Stimulated activated CD8-positive, alpha-beta memory T cell treated with anti-CD3 and anti-CD28 coated beads, Interleukin-7, amount 100 ng/mL, for 24 hours (primary cell): Measurements from ENCODE around the gene MDFI.

Experiments
- DNase-seq: peaks from one replicate; pipeline ENCODE4 v3.0.0-alpha.2; 2020; ENCODE audit warnings: low read depth

The MDFI gene

DNA sequence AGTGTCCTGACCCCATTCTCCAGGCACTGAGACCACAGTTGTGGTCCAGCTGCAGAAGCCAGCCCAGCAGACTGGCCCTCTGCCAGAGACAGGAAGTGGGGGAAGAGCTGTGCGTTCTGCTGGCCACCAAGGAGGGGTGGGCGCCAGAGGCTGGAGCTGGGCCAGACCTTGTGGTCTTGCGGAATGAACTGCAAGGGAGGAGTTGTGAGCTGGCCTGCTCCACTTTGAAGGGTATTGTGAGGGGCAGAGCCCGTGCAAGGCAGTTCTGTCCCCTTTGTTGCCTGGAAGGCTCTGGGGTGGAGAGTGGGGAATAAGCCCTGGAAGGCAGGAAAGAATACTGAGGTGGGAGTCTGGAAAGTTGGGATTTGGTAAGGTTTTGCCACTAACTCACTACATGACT, 3.6 kb upstream of the MDFI start:
- no peak for DNase-seq

DNA sequence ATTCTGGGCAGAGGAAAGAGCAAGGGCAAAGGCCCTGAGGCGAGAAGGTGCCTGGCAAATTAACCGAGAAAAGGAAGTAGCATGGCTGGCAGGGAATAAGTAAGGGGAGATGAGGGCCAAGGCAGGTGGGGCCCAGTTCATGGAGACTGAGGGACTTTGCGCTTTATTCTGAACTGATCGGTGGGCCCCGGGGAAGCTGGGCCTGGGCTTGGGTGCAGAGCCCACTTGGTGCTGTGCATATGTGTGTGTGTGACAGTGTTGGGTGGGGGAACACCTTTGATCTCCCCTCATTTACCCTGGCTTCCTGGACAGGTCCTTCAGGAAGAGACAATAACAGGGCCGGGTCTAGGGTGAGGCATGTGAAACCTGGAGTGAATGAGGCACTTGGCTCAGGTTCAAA, 2.9 kb upstream of the MDFI start:
- no peak for DNase-seq

DNA sequence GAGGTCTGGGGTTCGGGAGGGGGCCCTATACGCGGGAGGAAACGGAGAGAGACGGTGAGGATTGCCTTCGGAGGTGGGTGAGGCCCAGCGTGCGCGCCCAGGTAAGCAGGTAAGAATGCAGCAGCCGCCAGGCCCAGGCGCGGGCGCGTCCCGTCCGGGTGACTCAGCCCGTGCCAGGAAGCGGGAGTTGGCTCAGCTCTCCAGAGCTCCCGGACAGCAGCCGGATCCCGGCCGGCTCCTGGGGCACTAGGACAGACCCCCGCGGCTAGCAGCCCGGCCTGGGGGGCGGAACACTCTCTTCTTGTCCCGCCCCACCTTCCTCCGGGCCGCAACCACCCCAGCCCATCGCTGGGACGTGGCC, 1.5 kb upstream of the MDFI start:
- DNase-seq = no peak

DNA sequence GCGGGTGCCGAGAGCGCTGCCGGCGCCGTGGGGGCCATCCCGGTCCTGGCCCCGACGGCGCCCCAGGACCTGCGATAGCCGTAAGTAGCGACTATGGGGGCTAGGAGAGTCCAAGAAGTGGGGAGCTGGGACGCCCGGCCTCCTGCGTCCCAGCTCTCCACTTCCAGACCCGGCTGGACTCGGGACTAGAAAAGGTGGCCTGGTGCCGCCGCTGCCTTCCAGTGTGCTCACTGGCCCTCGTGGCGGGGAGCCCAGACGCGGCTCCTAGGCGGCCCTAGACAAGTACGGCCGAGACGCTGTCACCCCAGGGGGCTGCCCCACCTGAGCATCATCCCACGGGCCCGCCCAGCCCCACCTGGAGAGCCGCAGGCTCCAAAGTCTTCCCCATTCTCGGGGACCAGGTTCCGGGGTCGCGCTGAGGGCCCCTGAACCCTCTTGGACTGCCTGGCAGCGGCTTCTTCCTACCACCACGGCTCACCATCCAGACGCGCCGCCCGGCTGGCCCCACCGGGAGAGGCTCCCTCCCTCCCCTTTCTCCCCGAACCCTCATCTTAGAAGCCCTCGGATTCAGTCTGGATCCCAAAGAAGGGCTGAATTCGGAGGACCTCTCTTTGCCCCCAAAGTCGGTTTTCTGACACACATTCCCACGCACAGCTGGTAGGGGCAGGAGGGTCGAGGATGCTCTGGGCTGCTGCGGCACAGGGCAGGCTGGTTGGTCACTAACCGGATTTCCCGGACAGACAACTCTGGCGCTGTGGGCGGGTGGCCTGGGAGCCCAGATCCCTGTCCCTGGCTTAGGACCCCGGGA, 870 bp upstream of the MDFI start:
- DNase-seq = no peak

DNA sequence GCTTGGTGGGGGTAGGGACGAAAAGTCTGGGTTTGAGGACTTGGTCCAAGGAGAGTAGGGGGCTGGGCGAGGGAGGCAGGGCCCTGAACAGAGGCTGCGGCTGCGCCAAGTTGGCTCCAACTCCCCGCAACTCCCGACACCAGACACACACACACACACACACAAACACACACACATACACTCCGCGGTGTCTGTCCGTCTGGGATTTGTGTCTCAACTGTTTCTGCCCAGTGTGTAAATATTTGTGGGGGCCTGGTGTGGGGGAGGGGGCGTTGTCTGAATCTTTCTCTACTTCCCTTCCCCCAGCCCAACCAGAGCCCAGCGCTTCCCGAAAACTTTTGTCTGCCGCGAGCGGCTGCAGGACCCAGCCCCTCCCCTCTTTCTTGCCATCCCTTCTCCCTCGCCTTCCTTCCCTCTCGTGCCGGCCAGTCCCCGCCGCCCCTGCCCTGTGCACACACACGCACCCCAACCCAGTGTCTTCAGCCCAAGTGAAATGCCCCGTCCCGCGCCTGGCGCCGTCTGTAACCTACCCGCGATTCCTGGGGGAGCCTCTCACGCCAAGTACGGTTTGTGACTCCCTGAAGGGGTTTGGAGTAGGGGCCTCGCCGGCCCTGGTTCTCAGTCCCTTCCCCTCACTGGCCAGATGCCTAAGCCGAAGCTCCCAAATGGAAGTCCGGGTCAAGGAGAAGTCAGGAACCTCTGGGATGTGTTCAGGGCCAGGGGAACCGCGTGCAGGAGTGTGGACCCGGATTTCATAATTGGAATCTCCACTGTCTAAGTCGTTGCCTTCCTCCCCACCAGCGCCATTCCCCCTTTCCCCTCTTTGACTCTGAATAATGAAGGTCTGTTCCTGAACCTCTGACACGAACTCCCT, 904 bp downstream of the MDFI start:
- no peak for DNase-seq

DNA sequence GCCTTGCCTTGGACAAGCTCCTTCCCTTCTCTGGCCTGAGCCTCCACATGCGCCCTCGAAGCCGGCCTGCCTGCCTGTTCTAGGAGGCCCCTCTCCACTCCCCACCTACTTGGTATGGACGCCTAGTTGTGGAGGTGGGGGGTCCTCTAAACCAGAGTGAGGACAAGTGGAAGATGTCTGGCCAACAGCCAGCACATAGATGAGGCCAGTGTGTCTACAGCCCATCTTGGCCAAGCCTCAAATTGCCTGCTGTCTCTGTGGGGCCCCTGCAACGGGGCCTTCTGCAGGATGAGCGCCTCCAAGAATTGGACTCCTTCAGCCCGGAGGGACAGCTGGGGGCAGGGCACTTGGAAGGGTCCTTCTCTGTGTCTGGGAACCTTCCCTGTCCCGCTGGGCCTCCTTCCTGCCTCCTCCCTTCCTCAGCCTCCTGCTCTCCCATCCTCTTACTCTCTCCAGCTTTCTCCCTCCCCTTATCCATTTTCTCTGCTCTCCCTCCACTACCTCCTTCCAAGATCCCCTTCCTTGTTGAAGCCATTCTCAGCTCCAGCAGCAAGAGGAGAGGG, 1.6 kb downstream of the MDFI start:
- no peak for DNase-seq

DNA sequence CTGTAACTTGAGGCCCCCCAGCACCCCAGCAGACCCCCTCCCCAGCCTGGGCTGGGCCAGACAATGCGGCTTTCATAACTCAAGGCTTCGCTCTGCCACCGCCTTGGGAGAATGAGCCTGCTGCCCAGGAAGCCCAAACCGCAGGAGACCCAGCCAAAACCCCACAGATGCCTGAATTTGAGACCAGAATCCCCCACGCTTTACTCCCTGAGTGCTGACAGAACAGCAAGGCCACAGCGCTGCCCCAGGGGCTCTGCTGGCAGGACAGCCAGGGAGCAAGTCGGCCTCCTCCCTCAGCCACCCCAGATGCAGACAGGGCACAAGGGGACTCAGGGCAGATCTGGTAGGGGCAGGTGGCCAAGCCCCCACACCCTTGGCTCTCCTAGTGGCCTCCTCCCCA, 2.2 kb downstream of the MDFI start:
- no peak for DNase-seq

DNA sequence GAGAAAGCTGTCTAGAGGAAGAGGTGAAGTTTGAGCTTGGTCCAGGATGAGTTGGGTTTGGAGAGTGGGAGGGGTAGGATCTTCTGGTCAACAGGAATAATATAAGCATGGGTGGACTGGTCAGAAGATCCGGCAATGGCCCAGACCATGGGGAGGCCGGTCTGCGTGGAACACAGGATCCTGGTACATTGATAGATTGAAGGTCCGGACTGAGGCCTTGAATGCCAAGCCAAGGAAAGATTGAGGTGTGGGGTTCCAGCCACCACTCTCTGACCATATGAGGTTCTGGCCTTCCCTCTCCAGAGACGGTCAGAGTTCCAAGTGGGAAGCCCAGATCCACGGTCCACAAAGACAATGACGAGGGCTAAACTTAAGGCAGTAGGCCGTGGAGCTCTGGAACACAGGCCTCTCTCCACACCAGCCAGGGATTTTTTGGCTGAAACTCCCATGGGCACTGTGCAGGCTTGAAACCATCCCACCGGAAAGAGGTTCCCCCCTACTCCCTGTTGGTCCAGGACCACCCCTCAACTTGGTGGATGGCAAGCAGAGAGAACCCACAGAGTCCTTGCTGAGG, 3.2 kb downstream of the MDFI start:
- DNase-seq = no peak

DNA sequence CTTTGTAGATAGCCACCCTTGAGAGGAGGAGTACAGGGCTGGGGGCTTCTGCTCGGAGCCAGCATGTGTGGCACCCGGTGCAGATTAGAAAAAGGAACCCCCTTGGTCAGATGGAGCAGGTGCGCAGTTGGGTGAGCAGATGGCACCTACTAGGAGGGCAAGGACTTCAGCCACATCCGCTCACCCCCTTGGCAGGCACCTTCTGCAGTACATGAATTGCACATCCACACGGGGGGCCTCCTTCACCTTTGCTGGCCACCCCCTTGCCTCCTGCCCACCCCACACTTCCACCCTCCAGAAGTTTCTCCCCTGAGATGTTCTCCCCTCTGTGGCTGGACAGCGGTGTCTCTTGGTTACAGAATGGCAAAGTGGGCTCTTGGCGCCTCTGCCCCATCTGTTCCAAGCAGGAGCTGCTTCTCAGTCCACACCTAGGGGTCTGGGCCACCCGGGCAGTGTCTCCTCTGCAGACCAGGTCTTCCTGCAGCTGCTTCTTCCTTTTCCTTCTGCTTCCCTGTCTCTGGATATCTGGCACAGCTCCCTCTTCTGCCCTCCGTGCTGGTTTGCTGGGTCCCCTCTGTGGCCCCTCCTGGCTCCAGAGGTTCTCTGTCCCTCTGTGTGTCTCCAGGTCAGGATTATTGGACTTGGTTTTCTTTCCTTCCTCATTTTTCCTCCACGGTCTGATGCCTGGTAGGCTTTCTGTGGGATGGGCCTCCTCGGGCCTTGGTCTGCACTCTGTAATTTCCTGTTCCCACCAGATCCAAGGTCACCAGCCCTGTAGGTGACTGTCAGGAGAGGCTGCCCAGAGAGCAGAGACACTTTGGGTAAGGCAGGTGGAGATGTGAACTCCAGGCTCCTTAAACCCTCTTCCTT, 4.1 kb downstream of the MDFI start:
- no peak for DNase-seq

DNA sequence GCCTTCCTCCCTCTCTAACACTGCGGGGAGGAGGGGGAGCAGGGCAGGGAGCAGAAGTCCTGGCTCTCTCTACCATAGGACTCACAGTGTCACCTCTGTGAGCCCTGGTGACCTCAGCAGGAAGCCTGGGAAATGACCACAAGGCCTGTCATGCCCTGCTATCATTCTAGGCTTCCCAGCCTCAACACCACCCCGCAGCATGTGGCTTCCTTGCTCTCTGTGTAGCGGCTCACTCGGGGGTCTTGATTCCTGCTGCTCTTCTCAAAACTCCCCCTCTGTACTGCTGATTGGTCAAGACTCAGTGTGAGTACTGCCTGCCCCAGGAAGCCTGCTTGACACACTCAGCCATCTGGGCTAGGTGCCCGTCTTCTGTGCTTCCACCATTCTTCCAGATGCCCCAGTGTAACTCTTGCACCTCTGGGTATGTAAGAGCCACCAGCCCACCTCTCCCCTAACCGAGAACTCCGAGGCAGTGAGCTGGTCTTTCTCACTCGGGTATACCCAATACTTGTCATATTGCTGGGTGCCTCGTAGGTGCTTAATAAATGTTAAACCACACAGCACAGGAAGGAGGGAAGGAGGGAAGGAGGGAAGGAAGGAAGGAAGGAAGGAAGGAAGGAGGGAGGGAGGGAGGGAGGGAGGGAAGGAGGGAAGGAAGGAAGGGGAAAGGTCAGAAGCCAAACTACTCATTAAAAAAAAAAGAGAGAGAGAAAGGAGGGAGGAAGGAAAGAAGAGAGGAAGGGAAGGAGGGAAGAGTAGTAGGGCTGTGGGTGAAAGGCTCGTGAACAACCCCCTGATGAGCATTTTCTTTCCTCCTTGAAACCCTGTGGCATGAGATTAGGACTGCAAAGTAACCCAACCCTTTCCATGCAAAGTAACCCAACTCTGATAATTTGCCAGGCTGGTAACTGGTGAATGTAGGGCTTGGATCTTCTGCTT, 5.0 kb downstream of the MDFI start:
- DNase-seq = no peak

DNA sequence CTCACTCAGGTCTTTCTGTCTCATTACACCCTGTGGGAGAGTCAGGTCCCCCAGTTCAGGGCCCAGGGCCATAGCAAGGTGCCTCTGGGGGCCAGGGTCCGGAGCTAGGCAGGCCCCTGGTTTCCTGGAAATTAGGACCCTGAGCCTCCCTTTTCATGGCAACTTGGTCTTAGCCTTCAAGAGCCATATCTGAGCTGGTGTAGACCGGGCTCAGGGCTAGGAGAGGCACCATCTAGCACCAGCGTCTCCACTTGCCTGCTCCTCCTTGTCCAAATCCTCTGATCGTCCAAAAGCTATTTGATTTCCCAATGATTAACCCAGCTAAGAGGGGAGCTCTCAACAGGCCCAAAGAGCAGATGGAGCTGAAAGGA, 5.6 kb downstream of the MDFI start:
- no peak for DNase-seq

DNA sequence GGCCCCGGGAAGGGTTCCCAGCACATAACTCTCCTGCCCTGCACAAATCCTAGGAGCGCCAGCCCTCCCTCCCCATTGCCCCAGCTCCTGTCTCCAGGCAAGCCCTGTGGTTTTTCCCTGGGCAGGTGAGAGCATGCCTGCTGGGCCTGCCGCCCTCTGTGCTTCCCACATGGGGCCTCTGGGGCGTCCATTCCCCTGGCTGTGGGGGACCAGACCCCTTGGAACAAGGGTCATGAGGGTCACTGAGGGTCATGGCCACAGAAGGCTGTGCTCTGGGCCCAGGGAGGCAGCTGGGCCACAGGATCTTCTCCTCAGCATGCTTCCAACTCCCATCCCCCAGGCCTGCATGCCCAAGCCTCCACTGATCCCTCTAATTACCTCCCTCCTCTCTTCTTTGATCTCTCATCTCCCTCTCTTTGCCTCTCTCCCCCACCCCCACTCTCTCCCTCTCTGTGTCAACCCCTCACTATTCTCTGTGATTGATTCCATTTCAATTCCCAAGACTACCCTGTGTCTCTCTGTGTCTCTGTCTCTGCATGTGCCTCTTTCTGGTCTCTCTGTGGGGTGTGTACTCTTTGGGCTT, 6.1 kb downstream of the MDFI start:
- no peak for DNase-seq

DNA sequence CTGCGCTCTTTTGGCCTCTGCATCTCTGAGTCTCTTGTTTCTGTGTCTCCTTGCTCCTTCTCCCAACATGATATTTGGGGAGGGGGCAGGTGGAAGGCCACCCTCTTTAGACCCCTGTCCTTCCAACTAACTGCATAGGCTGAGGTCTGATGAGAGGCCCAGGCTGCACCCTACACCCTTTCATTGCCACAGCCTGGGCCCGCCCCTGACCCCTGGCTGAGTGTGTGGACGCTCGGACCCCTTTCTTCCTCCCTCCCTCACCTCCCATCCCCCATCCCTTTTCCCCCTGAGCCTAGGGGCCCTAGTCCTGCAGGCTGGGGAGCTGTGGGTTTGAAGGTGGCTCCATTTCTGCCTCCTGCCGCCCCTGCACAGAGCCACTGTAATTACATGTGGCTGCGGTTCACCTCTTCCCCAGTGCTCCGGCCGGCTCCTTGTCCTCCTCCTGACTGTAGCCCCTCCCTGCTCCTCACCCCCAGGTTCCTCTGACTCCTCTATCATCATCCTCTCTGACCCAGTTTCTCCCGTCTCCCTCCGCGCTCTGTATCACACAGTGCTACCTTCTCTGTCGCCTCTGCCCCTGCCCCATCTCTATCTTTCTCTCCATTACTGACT, 6.8 kb downstream of the MDFI start:
- no peak for DNase-seq

DNA sequence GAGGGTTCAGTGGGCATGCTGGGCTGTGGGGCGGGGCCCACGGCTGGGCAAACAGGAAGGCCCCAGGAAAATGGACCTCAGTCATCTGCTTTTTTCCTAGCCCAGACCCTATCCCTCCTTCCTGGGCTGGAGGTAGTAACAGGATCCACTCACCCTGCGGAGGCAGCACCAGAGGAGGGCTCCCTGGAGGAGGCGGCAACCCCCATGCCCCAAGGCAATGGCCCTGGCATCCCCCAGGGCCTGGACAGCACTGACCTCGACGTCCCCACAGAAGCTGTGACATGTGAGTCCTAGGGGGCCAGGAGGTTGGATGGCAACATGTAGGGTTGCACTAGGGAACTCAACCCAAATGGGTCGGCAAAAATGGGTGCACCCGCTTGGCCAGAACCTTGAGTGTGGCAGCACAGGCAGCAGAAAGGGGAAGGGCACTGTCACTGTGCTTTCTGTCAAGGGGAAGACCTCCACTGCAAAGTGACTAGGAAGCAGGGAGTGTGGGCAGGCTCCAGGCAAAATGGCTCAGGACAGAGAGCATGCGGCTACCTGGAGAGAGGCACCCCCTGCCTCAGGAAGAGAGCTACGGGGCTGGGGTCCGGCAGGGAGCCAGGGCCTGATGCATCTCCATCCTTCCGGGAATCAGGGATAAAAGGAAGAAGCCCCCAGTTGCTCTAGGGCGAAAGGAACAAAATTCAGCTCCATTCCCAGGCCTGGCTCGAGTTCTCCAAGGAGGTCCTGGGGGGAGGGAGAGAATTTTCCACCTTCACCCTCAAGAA, 7.9 kb downstream of the MDFI start:
- DNase-seq = no peak

DNA sequence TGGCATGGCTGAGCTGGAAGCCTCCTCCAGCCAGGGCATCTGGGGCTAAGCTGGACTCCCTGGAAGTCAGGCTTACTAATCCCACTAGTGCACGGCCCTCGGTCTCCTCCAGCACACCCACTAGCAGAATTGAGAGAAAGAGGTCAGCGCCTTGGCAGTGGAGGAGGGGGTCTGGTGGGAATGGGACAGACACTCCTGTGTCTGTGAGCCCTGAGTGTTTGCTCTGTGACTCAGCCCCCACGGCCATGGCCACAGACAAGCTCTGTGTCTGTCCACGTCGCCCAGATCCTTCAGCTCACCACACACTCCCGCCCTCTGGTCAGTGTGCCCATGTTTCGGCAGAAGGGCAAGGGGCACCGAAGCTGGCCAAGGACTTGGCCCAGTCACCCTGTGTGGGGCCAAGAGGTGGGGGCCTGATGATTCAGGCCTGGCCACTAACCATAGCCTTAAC, 8.8 kb downstream of the MDFI start:
- DNase-seq = no peak

DNA sequence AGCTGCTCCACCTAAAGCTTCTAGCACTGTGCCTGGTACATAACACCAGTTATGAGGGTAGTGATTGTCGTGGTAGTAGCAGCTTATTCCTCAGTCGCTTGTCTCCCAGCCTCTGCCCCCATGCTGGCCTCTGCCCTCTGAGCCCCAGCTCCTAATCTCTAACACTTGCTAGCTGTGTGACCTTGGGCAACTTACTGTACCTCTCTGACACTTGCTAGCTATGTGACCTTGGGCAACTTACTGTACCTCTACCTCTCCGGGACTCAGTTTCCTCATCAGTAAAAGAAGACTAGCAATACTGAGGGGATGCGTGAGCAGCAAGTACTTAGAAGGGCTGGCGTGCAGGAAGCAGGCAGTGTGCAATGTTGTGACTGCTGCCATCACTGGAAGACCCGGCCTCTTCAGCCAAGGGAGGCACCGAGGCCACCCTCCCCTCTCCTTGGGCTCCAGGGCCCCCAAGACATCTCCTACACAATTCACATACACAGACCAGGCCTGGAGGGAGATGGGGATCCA, 9.9 kb downstream of the MDFI start:
- no peak for DNase-seq

DNA sequence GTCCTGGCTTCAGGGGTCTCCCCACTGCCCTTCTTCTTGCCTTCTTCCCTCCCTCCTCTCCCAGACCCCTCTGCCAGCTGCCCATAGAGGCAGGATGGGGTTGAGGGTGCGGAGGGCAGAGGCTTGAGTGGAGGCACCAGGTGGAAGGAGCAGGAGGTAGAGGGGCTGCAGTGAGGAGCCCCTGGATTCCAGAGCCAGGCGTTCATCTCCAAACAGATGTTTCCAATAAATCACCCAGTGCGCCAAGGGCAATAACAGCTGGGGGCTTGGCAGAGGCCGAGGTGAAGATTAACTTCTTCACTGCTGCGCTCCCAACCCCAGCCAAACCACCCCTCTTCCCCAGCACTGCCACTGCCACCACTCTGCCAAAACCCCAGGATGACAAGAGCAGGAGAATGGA, 10.7 kb downstream of the MDFI start:
- DNase-seq = no peak

DNA sequence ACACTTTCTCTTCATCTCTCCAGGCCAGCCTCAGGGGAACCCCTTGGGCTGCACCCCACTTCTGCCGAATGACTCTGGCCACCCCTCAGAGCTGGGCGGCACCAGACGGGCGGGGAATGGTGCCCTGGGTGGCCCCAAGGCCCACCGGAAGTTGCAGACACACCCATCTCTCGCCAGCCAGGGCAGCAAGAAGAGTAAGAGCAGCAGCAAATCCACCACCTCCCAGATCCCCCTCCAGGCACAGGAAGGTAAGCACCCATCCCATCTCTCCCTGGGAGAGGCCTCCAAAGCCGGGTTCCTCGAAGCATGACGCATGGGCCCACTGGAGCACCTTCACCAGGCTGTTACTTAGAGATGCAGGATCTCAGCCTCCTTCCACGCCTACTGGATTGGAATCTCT, 11.3 kb downstream of the MDFI start:
- DNase-seq = no peak

DNA sequence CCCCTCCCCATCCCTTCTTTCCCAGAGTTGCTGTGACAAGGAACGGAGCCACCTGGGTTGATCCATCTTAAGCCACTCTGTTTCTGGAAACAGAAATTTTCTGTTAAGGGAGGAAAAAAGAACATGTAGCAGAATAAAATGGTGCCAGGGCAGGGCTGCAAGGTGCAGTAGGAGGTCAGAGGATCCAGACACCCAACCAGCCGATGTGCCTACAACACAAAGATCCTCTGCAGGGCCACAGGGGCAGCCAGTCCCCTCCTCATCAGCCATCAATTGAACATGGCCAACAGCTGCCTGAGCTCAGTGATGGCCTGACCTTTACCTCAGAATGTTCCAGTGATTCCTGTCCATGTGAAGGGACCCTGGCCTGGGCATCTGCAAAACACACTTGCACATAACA, 11.9 kb downstream of the MDFI start:
- no peak for DNase-seq
